ENCODE measurements around the gene MALRD1.

DNA sequence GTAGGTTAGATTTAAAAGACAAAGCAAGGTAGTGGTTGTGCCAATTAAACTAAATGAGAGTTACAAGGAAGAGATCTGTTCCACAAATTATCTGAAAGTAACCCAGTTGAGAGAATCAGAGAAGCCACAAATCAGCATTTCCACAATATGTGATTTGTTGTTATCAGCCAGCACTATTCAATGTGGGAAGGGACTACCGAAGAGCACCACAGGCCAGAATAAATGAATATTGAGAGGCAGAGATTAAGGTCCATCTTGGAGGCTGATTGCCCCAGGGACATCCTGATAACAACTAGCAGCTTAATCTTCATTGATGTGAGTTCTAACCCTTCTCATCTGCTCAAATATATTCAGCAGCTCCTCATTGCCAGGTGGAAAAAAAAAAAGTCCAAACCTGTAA is 367.6 kb downstream of the MALRD1 start:
- TF ChIP-seq, protein P1, sequence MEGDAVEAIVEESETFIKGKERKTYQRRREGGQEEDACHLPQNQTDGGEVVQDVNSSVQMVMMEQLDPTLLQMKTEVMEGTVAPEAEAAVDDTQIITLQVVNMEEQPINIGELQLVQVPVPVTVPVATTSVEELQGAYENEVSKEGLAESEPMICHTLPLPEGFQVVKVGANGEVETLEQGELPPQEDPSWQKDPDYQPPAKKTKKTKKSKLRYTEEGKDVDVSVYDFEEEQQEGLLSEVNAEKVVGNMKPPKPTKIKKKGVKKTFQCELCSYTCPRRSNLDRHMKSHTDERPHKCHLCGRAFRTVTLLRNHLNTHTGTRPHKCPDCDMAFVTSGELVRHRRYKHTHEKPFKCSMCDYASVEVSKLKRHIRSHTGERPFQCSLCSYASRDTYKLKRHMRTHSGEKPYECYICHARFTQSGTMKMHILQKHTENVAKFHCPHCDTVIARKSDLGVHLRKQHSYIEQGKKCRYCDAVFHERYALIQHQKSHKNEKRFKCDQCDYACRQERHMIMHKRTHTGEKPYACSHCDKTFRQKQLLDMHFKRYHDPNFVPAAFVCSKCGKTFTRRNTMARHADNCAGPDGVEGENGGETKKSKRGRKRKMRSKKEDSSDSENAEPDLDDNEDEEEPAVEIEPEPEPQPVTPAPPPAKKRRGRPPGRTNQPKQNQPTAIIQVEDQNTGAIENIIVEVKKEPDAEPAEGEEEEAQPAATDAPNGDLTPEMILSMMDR (IDR thresholded peaks at IDR 0.05) = no peak
- no peak for TF ChIP-seq POLR2AphosphoS5 (IDR thresholded peaks at IDR 0.05; ENCODE audit: low read depth, low read length)
- TF ChIP-seq, protein P2, sequence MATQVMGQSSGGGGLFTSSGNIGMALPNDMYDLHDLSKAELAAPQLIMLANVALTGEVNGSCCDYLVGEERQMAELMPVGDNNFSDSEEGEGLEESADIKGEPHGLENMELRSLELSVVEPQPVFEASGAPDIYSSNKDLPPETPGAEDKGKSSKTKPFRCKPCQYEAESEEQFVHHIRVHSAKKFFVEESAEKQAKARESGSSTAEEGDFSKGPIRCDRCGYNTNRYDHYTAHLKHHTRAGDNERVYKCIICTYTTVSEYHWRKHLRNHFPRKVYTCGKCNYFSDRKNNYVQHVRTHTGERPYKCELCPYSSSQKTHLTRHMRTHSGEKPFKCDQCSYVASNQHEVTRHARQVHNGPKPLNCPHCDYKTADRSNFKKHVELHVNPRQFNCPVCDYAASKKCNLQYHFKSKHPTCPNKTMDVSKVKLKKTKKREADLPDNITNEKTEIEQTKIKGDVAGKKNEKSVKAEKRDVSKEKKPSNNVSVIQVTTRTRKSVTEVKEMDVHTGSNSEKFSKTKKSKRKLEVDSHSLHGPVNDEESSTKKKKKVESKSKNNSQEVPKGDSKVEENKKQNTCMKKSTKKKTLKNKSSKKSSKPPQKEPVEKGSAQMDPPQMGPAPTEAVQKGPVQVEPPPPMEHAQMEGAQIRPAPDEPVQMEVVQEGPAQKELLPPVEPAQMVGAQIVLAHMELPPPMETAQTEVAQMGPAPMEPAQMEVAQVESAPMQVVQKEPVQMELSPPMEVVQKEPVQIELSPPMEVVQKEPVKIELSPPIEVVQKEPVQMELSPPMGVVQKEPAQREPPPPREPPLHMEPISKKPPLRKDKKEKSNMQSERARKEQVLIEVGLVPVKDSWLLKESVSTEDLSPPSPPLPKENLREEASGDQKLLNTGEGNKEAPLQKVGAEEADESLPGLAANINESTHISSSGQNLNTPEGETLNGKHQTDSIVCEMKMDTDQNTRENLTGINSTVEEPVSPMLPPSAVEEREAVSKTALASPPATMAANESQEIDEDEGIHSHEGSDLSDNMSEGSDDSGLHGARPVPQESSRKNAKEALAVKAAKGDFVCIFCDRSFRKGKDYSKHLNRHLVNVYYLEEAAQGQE (IDR thresholded peaks at IDR 0.05; ENCODE audit: insufficient read depth in 1 of 2, low read depth in 2 of 2, low read length in 1 of 2) = no peak

All from Panc1 (cell line).